Purkinje cell (primary cell): Measurements from ENCODE around the gene PANX3. TPM values are rescaled to one million over a fixed set of nuclear protein-coding genes. Genes with fewer than 3 reads are reported as not detected.

Experiments
- polyA plus RNA-seq: library from polyadenylated mRNA; unstranded; fragments of >200 nt; fragmentation: Nextera tagmentation; gene quantifications from 2 replicates; pipeline ENCODE4 v1.2.1, GENCODE V29; 2014

The PANX3 gene, protein sequence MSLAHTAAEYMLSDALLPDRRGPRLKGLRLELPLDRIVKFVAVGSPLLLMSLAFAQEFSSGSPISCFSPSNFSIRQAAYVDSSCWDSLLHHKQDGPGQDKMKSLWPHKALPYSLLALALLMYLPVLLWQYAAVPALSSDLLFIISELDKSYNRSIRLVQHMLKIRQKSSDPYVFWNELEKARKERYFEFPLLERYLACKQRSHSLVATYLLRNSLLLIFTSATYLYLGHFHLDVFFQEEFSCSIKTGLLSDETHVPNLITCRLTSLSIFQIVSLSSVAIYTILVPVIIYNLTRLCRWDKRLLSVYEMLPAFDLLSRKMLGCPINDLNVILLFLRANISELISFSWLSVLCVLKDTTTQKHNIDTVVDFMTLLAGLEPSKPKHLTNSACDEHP
- polyA plus RNA-seq: not detected in 2 replicates

DNA sequence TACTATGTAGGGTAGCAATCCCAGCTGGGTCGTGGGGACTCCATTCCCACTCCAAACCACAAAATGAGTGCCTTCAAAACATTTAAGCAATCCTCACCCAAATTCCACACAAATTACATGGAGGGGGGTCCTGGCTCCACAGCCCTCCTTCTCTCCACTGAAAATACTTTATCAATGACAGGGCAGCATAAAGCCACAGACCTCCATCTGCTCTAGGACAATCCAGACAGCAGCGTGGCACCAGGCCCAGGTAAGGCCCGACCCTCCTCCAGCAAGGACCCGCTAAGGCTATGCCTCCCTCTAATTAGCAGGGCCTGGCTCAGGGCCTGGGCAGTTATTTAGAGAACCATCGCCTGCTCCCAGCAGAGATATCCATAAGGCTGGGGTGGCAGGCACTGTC, at the start of gene PANX3:
PANX3 (plus strand) TSS at position 365 of the 400 bp plus-strand sequence. CDS start 129 bp downstream, outside the sequence.

DNA sequence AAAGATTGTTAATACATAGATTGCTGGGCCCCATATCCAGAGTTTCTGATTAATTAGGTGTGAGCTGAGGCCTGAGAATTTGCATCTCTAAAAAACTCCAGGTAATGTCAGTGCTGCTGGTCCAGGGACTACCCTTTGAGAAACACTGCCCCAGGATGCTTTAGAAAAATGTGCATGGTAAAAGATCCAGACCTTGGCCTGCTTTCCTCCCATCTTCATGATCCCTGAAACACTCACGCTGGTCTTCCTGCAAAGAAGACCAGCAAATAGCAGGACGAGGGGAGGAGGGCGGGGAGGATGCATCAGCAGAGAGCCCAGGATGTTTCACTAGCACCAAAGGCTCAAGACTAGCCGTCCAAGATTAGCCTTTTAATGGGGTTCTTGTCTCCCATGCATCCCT, 41.5 kb upstream of the PANX3 start, which contains the start of gene OR8A1:
OR8A1 (plus strand) TSS at position 301 of the 400 bp plus-strand sequence. CDS start 123 bp downstream, outside the sequence.

DNA sequence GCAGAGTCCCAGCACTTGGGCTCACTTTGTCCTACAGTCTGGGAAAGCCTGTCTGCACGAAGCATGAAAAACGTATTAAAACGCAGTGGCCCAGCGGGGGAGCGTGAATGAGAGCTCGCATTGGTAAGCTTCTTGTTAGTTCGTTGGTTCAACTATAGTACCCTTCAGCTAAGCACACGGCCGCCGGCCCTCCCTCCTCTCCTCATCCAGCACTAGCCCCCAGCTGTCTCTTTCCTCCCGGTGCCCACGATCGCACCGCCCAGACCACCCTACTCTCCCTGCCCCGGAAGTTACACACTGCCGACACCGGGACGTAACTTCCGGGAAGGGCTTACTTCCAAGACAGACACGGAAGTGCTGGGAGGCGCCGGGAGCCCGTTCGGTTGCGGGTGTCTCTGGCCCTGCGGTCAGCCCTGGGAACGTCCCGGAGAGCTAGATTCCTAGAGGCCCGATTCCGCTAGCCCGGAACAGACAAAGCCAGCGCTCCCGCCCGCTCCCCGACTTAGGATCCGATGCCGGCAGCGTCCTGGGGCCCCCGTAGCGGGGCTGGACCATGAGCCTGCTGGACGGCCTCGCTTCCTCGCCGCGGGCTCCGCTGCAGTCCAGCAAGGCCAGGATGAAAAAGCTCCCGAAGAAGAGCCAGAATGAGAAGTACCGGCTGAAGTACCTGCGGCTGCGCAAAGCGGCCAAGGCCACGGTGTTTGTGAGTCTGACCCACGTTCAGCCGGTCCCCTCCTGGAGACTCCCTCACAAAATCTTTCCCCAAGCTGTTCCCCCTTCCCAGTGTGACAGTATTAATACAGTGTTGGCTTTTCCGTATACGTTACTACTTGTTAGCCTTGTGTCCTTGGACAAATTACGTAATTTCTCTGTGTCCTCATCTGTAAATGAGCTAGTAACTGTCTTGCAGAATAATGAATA, 11.6 kb downstream of the PANX3 start, which contains the start of gene TBRG1:
TBRG1 (plus strand) TSS at position 334 of the 921 bp plus-strand sequence; CDS start at position 554, 220 bp downstream.

Other genes starting within 250 kb of the PANX3 start
- not detected in 2 replicates for gene OR8B2, start 226.9 kb upstream of the PANX3 start, polyA plus RNA-seq
- not detected in 2 replicates for gene OR8B3, start 212.4 kb upstream of the PANX3 start, polyA plus RNA-seq
- not detected in 2 replicates for gene OR8B4, start 186.6 kb upstream of the PANX3 start, polyA plus RNA-seq
- 0.35 and 0.56 TPM in 2 replicates for gene OR8B8, start 165.7 kb upstream of the PANX3 start, polyA plus RNA-seq
- not detected in 2 replicates for gene OR8B12, start 67.8 kb upstream of the PANX3 start, polyA plus RNA-seq
- not detected in 2 replicates for gene OR8A1, start 41.4 kb upstream of the PANX3 start, polyA plus RNA-seq
- 14.2 and 20.6 TPM in 2 replicates for gene TBRG1, start 11.4 kb downstream of the PANX3 start, polyA plus RNA-seq
- gene SIAE, start 62.3 kb downstream of the PANX3 start, polyA plus RNA-seq: 72.2 and 84.2 TPM in 2 replicates
- 68.9 and 70.3 TPM in 2 replicates for gene SPA17, start 62.5 kb downstream of the PANX3 start, polyA plus RNA-seq
- 0.62 and 10.0 TPM in 2 replicates for gene NRGN, start 128.5 kb downstream of the PANX3 start, polyA plus RNA-seq
- gene VSIG2, start 140.8 kb downstream of the PANX3 start, polyA plus RNA-seq: not detected in 2 replicates
- 0.48 TPM in 1 of 2 replicates, not detected in the other for gene ESAM, start 150.9 kb downstream of the PANX3 start, polyA plus RNA-seq
- 3.1 and 5.2 TPM in 2 replicates for gene MSANTD2, start 189.0 kb downstream of the PANX3 start, polyA plus RNA-seq